T-helper 1 cell (primary cell): Measurements from ENCODE around the gene OR8D4.
"Not testable (repeated sequence)": the region's sequence is repeated elsewhere in the genome, so short reads cannot be mapped to it uniquely, and the experiment has no call there.

ENCODE experiments used
- DNase-seq, 5 donors: peaks; one replicate each; pipeline ENCODE4 v3.0.0-alpha.2; 2012 to 2020
- total RNA-seq, 4 donors: gene quantifications; one replicate each; lab custom pipeline; 2026; lab: John Stamatoyannopoulos, UW

The OR8D4 gene
- total RNA-seq = 0 reads per million in 4 donors

GRCh38 chr11:123901867-123902266 is at the start of gene OR8D4:
Gene OR8D4, plus strand, starts transcription at chr11:123902167. Its CDS starts 4,265 bp downstream, at chr11:123906432.
- DNase-seq = no peak

DNA sequence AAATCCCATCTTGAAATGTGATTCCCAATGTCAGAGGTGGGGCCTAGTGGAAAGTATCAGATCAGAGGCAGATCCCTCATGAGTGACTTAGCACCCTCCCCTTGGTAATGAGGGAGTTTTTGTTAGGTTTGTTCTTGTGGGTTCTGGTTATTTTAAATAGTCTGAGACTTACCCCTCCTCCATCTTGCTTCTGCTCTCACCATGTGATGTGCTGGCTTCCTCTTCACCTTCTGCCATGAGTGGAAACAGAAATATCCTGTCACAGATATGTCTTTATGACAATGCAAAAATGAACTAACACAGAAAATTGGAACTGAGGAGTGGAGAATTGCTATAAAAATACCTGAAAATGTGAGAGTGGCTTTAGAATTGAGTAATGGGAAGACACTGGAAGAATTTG is 49.6 kb upstream of the OR8D4 start:
- DNase-seq = no peak

DNA sequence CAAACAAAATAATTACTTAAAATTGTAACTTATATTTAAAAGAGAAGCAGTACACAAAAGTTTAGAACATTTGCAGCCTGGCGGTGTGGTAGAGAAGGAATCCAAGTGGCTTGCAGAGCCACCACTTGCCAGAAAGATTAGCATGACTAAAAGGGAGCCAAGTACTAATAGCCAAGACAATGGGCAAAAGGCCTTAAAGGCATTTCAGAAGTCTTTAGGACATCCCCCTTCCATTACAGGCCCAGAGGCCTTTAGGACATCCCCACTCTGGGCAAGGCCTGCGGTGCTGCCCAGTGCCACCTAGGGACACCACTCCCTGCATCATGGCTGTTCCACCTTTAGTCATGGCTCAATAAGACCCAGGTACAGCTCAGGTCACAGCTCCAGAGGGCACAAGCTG is 48.9 kb upstream of the OR8D4 start:
- DNase-seq = no peak

DNA sequence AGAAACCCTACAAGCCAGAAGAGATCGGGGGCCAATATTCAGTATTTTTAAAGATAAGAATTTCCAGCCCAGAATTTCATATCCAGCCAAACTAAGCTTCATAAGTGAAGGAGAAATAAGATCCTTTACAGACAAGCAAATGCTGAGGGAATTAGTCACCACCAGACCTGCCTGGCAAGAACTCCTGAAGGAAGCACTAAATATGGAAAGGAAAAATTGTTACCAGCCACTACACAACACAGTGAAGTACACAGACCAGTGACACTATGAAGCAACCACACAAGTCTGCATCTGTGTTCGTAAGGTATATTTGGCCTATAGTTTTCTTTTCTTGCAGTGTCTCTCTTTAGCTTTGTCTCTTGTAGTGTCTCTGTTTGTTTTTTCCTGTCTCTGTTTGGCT is 45.5 kb upstream of the OR8D4 start:
- DNase-seq = no peak

DNA sequence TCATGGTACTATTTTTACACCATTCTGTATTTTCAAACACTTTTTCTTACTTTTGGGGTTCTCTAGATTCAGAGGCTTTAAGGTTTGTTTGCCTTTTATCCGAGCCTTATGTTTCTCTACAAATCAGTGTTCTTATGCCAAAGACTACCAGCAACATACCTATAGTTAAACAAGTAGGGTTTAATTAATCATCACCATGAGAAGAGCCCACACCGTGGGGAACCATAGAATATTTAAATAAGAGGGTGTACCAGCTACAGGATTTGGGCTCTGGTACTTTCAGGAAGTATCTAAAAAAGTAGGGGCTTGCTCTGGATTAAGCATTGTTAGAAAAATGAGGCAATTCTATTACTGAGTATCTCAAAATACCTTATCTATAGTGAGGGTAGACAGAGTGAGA is 42.2 kb upstream of the OR8D4 start:
- no peak for DNase-seq

DNA sequence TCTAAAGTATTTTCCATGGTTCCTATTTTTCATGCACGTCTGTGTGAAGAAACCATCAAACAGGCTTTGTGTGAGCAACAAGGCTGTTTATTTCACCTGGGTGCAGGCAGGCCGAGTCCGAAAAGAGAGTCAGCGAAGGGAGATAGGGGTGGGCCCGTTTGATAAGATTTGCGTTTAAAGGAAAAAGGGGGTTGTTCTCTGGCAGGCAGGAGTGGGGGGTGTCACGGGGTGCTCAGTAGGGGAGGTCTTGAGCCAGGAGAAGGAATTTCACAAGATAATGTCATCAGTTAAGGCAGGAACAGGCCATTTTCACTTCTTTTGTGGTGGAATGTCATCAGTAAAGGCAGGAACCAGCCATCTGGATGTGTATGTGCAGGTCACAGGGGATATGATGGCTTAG is 36.7 kb upstream of the OR8D4 start:
- DNase-seq = not testable (repeated sequence)

DNA sequence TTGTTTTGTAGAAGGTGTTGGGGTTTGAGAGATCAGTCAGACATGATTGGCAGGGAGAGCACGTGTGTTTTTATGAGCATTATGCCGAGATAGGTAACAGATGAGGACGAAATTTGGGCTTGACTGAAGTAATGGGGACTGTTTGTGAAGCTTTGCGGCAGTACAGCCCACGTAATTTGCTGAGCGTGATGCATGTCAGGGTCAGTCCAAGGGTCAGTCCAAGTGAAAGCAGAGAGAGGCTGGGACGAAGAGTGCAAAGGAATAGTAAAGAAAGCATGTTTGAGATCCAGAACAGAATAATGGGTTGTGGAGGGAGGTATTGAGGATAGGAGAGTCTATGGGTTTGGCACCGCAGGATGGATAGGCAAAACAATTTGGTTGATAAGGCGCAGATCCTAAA is 34.2 kb upstream of the OR8D4 start:
- not testable (repeated sequence) for DNase-seq

DNA sequence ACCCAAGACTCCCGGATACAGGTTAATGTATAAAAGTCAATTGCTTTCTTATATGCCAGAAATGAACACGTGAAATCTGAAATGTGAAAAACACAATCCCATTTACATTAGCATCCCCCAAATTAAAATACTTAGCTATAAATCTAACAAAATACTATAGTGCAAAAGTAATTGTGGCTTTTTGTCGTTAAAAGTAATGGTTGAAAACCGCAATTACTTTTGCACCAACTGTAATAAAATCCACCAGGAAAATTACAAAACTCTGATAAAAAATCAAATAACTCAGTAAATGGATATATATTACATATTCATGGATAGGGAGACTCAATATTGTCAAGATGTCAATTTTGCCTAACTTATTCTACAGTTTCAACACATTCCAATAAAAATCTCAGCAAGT is 21.1 kb upstream of the OR8D4 start:
- no peak for DNase-seq

- no peak for DNase-seq
Observed at GRCh38 chr11:123885570-123885969, 16.4 kb upstream of the OR8D4 start, which contains the start of gene TMEM225. Gene TMEM225, minus strand, starts transcription at chr11:123885670. Its CDS starts 245 bp downstream, at chr11:123885425.

DNA sequence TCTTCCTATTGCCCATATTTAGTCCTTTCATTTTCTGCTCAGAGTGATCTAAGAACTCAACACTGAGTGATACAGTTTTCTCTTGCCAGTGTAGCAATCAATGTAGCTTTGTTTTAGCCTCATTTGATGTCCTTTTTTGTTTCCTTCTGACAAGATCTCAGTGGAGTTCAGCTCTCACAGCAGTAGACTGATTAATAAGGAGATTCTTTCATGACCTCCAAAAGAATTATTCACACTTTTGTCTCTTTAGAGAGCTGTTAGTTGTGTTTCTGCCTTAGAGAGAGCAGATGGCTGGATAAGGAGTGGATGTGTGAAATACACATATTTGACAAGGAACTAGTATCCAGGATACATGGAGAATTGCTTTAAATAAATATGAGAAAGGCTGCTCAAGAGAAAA is 9.9 kb upstream of the OR8D4 start:
- no peak for DNase-seq

DNA sequence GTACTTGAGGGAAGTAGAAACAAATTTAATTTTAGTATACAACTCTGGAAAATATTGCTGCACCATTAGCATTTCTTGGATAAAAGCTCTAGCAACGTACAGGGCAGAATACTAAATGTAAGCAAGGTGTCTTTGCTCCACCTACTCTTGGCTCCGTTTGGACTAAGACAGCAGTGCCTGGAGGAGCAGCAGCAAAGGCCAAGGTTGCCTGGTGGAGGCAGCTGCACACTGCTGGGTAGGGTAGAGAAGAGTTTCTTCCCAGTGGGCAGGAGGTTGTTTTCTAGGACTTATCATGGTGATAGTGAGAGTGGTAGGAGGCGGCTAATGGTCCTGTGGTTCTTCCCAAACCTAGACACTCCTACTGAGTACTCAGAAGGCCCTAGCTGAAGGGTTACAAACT is 2.2 kb upstream of the OR8D4 start:
- no peak for DNase-seq

- no peak for DNase-seq
Observed at GRCh38 chr11:123903932-123904331, 2.0 kb downstream of the OR8D4 start.

- no peak for DNase-seq
Observed at GRCh38 chr11:123904932-123905331, 3.0 kb downstream of the OR8D4 start.

DNA sequence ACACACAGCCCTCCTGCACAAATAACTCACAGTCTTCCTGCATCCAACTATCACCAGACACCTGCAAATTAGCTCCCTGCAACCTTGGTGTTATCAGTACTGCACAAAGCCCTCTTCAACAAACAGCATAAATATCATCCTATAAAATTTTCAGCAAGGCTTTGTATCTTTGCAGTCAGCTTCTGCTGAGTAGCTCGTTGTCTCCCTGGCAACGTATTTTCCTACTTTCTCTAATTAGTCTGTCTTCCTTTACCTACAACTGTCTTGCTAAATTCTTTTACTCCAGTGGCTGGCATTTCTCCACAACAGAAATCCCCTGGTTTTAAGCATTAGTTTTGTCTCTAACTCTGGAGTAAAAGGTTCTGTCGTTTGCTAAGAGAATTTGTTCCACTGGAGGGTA is 3.9 kb downstream of the OR8D4 start:
- DNase-seq = no peak

- no peak for DNase-seq
Observed at GRCh38 chr11:123920943-123921342, 19.0 kb downstream of the OR8D4 start.

GRCh38 chr11:123924027-123924426 is 22.1 kb downstream of the OR8D4 start:
- no peak for DNase-seq

DNA sequence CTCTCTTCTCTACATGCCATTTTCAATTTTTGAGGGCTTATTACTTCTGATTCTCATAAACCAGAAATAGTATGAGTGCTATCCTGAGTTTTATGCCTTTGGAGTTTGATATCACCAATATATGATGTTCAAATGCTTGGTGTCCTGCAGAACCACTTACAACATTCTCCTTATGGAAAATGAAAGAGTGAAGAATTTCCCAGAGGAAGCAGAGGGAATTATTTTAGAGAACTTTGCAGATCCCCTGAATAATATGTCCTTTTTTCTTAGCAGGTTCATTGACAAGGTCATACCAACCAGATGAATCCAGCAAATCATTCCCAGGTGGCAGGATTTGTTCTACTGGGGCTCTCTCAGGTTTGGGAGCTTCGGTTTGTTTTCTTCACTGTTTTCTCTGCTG is 37.4 kb downstream of the OR8D4 start, which contains the start of gene OR4D5:
Gene OR4D5, plus strand, starts transcription at position 301 of the 400 bp plus-strand sequence. Its CDS starts 0 bp downstream, at position 301.
- DNase-seq = no peak

DNA sequence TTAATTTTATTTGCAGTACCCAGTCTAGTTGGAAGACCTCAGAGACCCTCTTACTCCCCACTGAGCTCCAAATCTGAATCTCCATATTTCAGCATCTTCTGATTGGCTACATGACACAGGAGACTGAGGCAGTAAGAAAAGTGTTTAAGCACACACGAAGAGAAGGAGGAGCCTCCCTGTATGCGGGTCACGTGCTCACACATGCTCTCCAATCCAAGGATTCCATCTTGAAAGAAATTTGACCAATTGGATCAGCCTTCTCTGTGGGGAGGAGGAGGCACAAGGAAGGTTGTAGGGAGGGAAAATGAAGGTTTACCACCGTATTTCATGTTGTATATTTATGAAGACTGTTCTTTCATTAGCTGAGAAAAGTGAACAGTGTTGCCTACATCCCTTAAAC is 40.4 kb downstream of the OR8D4 start:
- no peak for DNase-seq

GRCh38 chr11:123943738-123944137 is 41.8 kb downstream of the OR8D4 start, which contains the start of gene OR6T1:
Gene OR6T1, minus strand, starts transcription at chr11:123943838. Its CDS starts 0 bp downstream, at chr11:123943838.
- no peak for DNase-seq

DNA sequence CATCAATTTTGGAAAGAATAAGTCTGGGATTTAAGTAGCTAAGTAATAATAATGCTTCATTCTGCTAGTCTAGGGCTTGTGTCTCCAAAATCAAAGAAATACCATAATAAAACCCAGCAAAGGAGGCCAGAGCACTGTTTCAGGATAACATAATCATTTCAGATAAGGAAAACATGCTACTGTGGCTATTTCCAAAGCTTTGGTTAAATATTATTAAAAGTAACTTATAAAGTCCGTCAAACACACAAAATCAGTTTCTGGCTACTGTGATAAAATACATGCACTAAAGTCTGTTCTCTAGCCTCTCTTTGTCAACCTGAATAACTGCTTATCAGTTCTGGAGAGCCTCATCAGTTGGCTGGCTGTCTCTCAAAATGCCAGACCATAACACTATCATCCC is 43.2 kb downstream of the OR8D4 start:
- no peak for DNase-seq

- no peak for DNase-seq
Observed at GRCh38 chr11:123956752-123957151, 54.8 kb downstream of the OR8D4 start.
